Stomach (tissue), 9 donors: Measurements from ENCODE around the gene RNH1. TPM values are rescaled to one million over a fixed set of nuclear protein-coding genes. Genes with fewer than 3 reads are reported as not detected.

ENCODE experiments used
- DNase-seq, 2 donors: peaks; one replicate each; pipeline versions ENCODE4 v3.0.0 to v3.0.0-alpha.2; 2013 to 2019
- H3K27ac ChIP-seq, 5 donors: fragments of 200-600 bp in 4 of 5; sonication (generic) in 4 of 5; one replicate each; pipeline ENCODE4 v1.5.1; 2013 to 2019; ENCODE audit warnings: mild to moderate bottlenecking in 1 of 5, moderate library complexity in 1 of 5
- H3K27me3 ChIP-seq, 3 donors: fragments of 200-600 bp; sonication (generic); one replicate each; pipeline ENCODE4 v1.5.1; 2017 to 2019; ENCODE audit warnings: mixed run types in 1 of 3
- H3K36me3 ChIP-seq, 4 donors: fragments of 200-600 bp; sonication (generic); 1 replicate in 3 of 4; 2 replicates in 1 of 4; pipeline ENCODE4 v1.5.1; 2016 to 2019
- H3K4me1 ChIP-seq, 4 donors: fragments of 200-600 bp; sonication (generic); one replicate each; pipeline ENCODE4 v1.5.1; 2016 to 2019
- H3K4me3 ChIP-seq, 4 donors: fragments of 200-600 bp; sonication (generic) in 3 of 4; one replicate each; pipeline ENCODE4 v1.5.1; 2016 to 2019; ENCODE audit warnings: mild to moderate bottlenecking in 1 of 4
- H3K9me3 ChIP-seq, 4 donors: fragments of 200-600 bp; sonication (generic); one replicate each; pipeline ENCODE4 v1.5.1; 2016 to 2019
- EP300 ChIP-seq: sonication (generic); formaldehyde crosslinking; IDR thresholded peaks from one replicate; pipeline ENCODE4 v1.6.1; 2017; ENCODE audit warnings: antibody characterized with exemption
- POLR2A ChIP-seq, 4 donors: fragments of 450-650 bp; IDR thresholded peaks; one replicate each; pipeline ENCODE4 v1.6.1; 2016; ENCODE audit warnings: antibody characterized with exemption in 4 of 4, control low read depth in 2 of 4, mild to moderate bottlenecking in 1 of 4, moderate library complexity in 1 of 4
- POLR2AphosphoS5 ChIP-seq, 3 donors: sonication (generic); formaldehyde crosslinking; IDR thresholded peaks; one replicate each; pipeline ENCODE4 v1.6.1; 2016; ENCODE audit warnings: antibody characterized with exemption in 3 of 3
- WGBS, 5 donors: extraction: QIAGEN DNeasy Blood & Tissue Kit in 3 of 5; methylation state at CpG; one replicate each; pipeline versions ENCODE4 v1.1.5 to v1.1.7; 2013 to 2018; 5-methylcytosine and 5-hydroxymethylcytosine counted together
- intact Hi-C: fragments of 100-400 bp; cut with DNase I; formaldehyde crosslinking; loops from one replicate; pipeline ENCODE4 v1.15.1; 2023; ENCODE audit warnings: low total_unique reads
- polyA plus RNA-seq, 3 donors: library from polyadenylated mRNA; stranded (reverse); fragments of 200-250 nt; gene quantifications; one replicate each; pipeline ENCODE4 v1.2.3, GENCODE V29; 2013
- total RNA-seq, 5 donors: library from RNA; depleted of rRNA; stranded (reverse); fragments of >200 nt; gene quantifications; one replicate each; pipeline versions ENCODE4 v1.1.0 to v1.2.3, GENCODE V29; 2014 to 2016
- TF ChIP-seq, protein P1 (sequence below), 7 experiments: fragments of 450-650 bp in 4 of 7; fragments of 200-600 bp in 3 of 7; sonication (generic) in 3 of 7; IDR thresholded peaks; one replicate each; pipeline ENCODE4 v1.5.1; 2016 to 2019; ENCODE audit warnings: antibody characterized with exemption in 7 of 7, control low read depth in 2 of 7, mild to moderate bottlenecking in 1 of 7
- donor health status: healthy with polysubstance abuse.
- donor health status: Bipolar disorder and iron deficiency.
- donor health status: healthy.

Gene RNH1
- total and polyA plus RNA-seq, 8 donors, result 61.3 to 260 (median 134) TPM

- H3K4me1 ChIP-seq, result no peaks in the 10 kb centered on the region
- 70 to 92% (median 89%) methylated on average over 4 to 5 of the region's 5 CpGs for WGBS, 5 donors
- no peak for DNase-seq
- H3K27me3 ChIP-seq, result no peaks in the 10 kb centered on the region
- H3K9me3 ChIP-seq, result no peaks in the 10 kb centered on the region
- intact Hi-C loops, result no loop called here
- no peak for TF ChIP-seq EP300
- TF ChIP-seq, protein P1, sequence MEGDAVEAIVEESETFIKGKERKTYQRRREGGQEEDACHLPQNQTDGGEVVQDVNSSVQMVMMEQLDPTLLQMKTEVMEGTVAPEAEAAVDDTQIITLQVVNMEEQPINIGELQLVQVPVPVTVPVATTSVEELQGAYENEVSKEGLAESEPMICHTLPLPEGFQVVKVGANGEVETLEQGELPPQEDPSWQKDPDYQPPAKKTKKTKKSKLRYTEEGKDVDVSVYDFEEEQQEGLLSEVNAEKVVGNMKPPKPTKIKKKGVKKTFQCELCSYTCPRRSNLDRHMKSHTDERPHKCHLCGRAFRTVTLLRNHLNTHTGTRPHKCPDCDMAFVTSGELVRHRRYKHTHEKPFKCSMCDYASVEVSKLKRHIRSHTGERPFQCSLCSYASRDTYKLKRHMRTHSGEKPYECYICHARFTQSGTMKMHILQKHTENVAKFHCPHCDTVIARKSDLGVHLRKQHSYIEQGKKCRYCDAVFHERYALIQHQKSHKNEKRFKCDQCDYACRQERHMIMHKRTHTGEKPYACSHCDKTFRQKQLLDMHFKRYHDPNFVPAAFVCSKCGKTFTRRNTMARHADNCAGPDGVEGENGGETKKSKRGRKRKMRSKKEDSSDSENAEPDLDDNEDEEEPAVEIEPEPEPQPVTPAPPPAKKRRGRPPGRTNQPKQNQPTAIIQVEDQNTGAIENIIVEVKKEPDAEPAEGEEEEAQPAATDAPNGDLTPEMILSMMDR (IDR thresholded peaks at IDR 0.05), result no peak
- no peak for TF ChIP-seq POLR2AphosphoS5 (IDR thresholded peaks at IDR 0.05)
- no peak for TF ChIP-seq POLR2A (IDR thresholded peaks at IDR 0.05)
- H3K4me3 ChIP-seq, result no peak overlapping the region
- no peaks in the 10 kb centered on the region for H3K36me3 ChIP-seq
- H3K27ac ChIP-seq, result no peak overlapping the region
These were observed 37.8 kb upstream of the RNH1 start for GRCh38 chr11:544817-545166.

GRCh38 chr11:541433-541885 is 34.4 kb upstream of the RNH1 start:
- H3K27ac ChIP-seq, result no peak overlapping the region
- H3K36me3 ChIP-seq, result no peaks in the 10 kb centered on the region
- intact Hi-C loops, result no loop called here
- H3K4me3 ChIP-seq, result no peak overlapping the region
- peaks cover 0 to 19% (median 0%) of the 10 kb centered on the region in 3 donors for H3K27me3 ChIP-seq
- H3K9me3 ChIP-seq, result no peaks in the 10 kb centered on the region
- WGBS, 5 donors, result 88 to 95% (median 90%) methylated on average over 19 to 20 of the region's 20 CpGs
- peaks cover 16 to 19% (median 18%) of the 10 kb centered on the region in 4 donors for H3K4me1 ChIP-seq
- TF ChIP-seq EP300 (no peak), POLR2A (IDR thresholded peaks at IDR 0.05) (no peak), POLR2AphosphoS5 (IDR thresholded peaks at IDR 0.05) (no peak)
- TF ChIP-seq, protein P1 (IDR thresholded peaks at IDR 0.05), result no peak
- DNase-seq, result peak in 1 of 2 donors; percentile 13

DNA sequence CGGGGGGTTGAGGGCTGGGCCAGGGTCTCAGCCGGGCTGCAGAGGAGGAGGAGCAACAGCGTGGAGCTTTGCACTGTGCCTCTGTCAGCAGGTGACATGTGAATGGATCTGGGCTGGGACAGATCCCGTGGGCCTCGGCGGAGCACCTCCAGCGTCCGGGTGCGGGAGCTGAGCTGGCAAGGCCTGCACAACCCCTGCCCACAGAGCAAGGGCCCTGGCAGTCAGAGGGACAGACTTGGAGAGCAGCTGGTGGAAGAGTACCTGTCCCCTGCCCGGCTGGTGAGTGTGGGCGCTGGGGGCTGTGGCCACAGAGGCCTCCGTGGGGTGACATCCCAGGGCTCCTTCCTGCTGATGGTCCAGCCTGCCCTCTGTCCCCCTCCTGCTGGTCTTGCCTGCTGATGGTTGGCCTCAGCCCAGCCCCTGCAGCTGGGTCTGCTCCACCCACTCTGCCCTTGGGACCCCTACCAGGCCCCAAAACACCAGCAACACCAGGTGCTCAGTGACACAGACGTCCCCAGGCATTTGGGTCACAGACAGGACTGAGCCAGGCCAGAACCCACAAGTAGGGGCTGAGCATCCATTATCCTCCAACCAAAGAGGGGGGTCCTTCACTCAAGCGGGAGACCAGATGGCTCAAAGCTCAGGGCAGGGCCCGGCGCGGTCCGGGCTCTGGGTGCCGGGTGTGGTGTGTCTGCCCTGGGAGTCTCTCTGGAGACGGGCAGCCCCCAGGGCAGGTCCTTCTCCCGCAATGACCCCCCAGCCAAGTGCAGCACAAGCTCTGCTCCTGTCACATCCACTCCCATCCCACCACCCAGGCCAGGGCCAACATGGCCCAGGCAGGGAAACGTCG is 33.8 kb upstream of the RNH1 start:
- Histone ChIP-seq H3K36me3 (no peaks in the 10 kb centered on the region), H3K4me3 (no peak overlapping the region), H3K9me3 (no peaks in the 10 kb centered on the region), H3K27me3 (peaks cover 0 to 22% (median 0%) of the 10 kb centered on the region in 3 donors), H3K4me1 (peaks cover 22 to 26% (median 25%) of the 10 kb centered on the region in 4 donors), H3K27ac (no peak overlapping the region)
- TF ChIP-seq POLR2A (IDR thresholded peaks at IDR 0.05) (no peak), POLR2AphosphoS5 (IDR thresholded peaks at IDR 0.05) (no peak), EP300 (no peak)
- TF ChIP-seq, protein P1 (IDR thresholded peaks at IDR 0.05), result no peak
- intact Hi-C loops, result no loop called here
- peak in 1 of 2 donors; percentile 3 for DNase-seq
- 87 to 96% (median 92%) methylated on average over 15 to 23 of the region's 23 CpGs for WGBS, 5 donors

GRCh38 chr11:539971-540481 is 33.0 kb upstream of the RNH1 start:
- no peaks in the 10 kb centered on the region for H3K36me3 ChIP-seq
- H3K4me1 ChIP-seq, result peaks cover 23 to 26% (median 26%) of the 10 kb centered on the region in 4 donors
- 84 to 94% (median 88%) methylated on average over 6 to 8 of the region's 8 CpGs for whole genome bisulfite sequencing, 5 donors
- H3K27ac ChIP-seq, result no peak overlapping the region
- intact Hi-C loops, result no loop called here
- no peak for DNase-seq
- H3K9me3 ChIP-seq, result no peaks in the 10 kb centered on the region
- H3K27me3 ChIP-seq, result peaks cover 0 to 22% (median 0%) of the 10 kb centered on the region in 3 donors
- H3K4me3 ChIP-seq, result no peak overlapping the region
- TF ChIP-seq, protein P1 (IDR thresholded peaks at IDR 0.05), result no peak
